IPS-NIHi7 (cell line): ENCODE results near the gene KATNBL1.
"Not testable (repeated sequence)": the region's sequence is repeated elsewhere in the genome, so short reads cannot be mapped to it uniquely, and the experiment has no call there.

Source experiments
- DNase-seq: peaks from one replicate; pipeline ENCODE4 v3.0.0; 2012; ENCODE audit warnings: mixed read lengths; ENCODE audit errors: extremely low spot score

KATNBL1 gene

GRCh38 chr15:34203305-34203704 lies 6.6 kb downstream of the KATNBL1 start:
- no peak for DNase-seq

- not testable (repeated sequence) for DNase-seq
Measured at GRCh38 chr15:34193272-34193671, 16.6 kb downstream of the KATNBL1 start.

DNA sequence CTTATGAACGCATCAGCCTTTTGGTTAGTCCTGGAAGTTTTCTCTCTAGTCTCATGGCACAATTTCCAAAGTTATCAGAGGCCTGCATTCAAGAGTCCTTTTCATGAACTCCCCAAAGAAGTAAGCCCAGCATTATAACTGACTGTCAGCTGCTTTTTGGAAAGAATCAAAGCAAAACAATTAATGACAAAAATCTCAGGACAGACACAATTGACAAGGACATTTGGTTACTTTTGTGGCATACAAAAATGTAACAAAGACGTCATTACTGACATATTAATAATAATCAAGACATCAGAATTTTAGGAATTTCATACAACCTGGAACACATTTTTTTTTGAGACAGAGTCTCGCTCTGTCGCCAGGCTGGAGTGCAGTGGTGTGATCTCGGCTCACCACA lies 21.2 kb downstream of the KATNBL1 start:
- no peak for DNase-seq

GRCh38 chr15:34185666-34186065 lies 24.2 kb downstream of the KATNBL1 start:
- DNase-seq: no peak

DNA sequence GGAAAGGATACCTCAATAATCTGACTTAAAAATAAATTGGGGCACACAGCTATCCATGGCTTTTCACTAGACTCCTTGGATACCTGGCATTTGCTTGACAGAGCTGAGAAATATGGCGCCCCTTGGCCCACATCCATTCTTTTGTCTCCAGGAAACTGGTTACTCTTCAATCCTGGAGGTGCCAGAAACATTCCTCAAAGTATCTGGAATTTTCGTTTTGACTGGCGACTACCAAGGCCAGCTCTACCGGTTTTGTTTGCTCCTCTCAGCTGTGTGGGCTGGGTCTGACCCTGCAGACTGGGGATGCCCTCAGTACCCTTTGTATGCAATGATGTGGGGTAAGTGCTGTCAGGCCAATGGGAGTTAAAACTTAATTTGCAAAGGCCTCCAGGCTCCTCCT lies 27.0 kb downstream of the KATNBL1 start:
- peak; percentile 51 for DNase-seq

DNA sequence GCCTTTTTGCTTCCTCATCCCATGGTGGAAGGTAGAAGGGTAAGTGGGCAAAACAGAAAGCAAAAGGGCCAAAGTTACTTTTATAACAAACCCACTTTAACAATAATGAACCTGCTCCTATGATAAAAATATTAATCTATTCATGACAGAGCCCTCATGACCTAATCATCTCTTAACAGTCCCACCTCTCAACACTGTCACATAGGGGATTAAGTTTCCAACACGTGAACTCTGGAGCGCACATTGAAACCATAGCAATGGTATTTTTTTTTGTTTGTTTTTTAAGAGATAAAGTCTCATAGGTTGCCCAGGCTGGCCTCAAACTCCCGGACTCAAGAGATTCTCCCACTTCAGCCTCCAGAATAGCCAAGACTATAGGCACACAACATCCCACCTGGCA lies 30.7 kb downstream of the KATNBL1 start:
- no peak for DNase-seq

- DNase-seq: not testable (repeated sequence)
Measured at GRCh38 chr15:34165987-34166573, 43.8 kb downstream of the KATNBL1 start.

DNA sequence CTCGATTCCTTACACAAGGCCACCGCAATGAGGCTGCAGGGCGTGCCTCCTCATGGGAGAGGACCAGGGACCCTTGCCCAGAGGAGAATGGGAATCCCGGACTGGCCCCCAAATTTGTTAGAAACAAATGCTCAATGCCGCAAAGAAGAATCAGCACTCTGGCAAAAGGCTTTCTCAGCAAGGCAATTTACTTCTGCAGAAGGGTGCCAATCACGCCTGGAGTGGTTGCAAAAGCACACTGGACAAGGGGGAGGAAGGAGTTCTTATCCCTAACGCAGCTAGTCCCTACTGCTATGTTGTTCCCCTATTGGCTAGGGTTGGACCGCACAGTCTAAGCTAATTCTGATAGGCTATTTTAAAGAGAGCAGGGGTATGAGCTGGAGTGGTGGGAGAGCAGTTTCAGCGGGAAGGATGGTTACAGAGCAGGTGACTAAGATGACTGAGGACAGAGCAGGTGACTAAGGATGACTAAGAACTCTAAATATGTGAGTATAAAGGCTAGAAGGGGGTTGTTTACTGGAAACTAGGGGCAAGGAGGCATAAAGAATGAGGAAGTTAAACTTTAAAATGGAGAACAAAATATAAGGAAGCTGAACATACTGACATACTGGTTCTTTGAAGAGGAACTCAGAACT lies 48.5 kb downstream of the KATNBL1 start:
- DNase-seq: no peak

DNA sequence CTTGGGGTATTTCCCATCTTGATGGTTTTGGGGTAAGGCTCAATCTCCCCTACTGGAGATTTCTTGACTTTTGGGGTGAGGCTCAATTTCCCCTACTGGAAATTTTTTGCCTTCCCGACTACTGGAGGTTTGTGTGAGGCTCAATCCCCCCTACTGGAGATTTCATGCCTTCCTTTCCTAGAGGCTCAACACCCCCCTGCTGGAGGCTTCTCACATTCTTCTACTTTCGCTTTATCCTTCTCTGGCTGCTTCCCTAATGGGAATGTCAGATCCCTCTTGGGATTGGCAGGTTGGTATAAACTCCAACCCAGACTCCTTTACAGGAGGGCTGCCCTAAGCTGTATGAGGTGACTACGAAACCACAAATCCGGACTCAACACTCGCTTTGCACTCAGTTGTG lies 49.2 kb downstream of the KATNBL1 start:
- peak; percentile 18 for DNase-seq

DNA sequence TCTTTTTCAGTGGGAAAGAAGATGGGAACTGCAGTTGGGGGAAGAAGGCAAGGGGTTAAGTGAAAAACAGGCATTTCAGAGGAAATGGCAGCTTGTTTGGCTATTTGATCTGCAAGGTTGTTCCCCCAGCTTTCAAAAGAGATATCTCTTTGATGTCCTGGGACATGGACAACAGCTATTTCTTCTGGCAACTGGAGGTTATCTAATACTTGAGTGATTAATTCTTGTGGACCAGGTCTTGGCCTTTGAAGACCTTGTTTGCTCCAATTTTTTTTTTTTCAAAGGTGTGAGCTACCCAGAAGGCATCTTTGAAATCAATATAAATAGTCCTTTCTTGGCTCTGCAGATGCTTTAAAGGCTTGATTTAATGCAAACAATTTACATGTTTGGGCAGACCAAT lies 51.5 kb downstream of the KATNBL1 start:
- DNase-seq: no peak

- DNase-seq: no peak
Measured at GRCh38 chr15:34155859-34156258, 54.0 kb downstream of the KATNBL1 start.

DNA sequence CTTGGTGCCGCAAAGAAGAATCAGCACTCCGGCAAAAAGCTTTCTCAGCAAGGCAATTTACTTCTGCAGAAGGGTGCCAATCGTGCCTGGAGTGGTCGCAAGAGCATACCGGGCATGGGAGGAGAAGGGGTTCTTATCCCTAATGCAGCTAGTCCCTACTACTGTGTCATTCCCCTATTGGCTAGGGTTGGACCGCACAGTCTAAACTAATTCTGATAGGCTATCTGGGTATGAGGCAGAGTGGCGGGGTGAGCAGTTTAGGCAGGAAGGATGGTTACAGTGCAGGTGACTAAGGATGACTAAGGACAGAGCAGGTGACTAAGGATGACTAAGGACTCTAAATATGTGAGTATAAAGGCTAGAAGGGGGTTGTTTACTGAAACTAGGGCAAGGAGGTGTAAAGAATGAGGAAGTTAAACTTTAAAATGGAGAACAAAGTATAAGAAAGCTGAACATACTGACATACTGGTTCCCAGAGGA lies 55.1 kb downstream of the KATNBL1 start:
- no peak for DNase-seq

GRCh38 chr15:34147371-34148140 lies 62.3 kb downstream of the KATNBL1 start:
- DNase-seq: no peak

DNA sequence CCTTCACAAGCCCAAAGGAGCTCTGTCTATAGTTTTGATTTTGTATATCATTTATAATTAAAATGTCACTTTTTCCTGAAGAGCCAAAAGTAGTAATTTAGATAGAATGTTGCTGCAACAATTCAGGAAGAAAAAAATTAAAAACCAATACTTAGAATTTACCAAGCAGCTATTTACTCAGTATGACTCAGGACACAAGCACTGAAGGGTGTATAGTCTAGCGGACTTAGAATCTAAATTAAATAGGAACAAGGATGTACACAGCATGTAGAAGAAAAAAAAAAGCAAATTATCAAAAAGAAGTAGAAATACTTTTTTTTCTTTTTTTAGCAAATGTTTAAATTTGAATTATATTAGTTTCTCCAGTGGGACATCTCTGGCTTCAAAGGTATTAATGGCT lies 76.4 kb downstream of the KATNBL1 start:
- no peak for DNase-seq

GRCh38 chr15:34132881-34133280 lies 77.0 kb downstream of the KATNBL1 start:
- no peak for DNase-seq

DNA sequence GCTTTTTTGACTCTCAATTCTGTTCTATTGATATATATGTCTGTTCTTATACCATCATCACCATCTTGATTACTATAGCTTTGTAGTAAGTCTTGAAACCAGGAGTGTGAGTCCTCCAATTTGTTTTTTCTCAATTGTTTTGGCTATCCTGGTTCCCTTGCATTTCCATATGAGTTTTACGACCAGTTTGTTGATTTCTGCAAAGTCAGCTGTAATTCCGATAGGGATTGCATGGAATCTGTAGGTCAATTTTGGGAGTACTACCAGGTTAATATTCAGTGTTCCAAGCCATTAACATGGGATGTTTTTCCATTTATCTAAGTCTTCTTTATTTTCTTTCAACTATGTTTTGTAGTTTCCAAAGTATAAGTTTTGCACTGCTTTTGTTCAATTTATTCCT lies 81.0 kb downstream of the KATNBL1 start:
- DNase-seq: no peak

GRCh38 chr15:34126522-34126921 lies 83.4 kb downstream of the KATNBL1 start:
- DNase-seq: peak; percentile 36

DNA sequence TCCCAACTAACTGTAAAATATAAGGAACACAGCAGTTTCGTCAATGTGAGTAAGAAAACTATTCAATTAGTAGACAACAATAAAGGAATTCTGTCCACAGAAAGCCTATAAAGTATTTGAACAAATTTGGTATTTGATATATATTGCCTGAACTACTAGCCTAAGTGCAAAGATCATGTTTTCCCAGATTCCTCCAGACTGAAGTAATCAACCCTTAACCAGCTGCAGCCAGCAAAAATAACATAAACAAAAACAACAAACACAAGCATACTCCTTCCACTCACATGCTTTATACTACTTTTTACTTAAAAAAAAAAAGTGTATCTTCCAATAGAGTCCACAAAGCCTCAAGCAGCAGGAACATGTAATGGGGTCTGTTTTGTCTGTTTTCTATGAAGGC lies 84.0 kb downstream of the KATNBL1 start:
- DNase-seq: no peak

GRCh38 chr15:34124651-34125050 lies 85.2 kb downstream of the KATNBL1 start:
- no peak for DNase-seq

DNA sequence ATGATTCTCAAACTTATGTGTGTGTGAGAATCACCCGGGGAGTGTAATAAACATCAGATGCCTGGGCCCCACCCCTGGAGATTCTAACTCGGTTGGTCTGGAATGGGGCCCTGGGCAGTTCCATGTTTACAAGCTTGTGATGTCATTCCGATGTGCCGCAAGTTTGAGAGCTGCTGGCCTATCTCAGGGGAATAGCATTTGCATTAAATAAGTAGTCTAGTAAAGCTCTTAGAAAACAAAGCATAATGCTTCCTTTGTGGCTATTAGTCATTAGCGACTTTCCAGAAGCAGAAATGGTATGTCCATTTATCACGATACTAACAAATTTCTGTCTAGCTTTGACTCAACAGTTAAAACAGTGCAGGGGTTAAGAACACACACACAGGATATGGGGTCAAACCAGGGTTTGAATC lies 87.1 kb downstream of the KATNBL1 start:
- no peak for DNase-seq

DNA sequence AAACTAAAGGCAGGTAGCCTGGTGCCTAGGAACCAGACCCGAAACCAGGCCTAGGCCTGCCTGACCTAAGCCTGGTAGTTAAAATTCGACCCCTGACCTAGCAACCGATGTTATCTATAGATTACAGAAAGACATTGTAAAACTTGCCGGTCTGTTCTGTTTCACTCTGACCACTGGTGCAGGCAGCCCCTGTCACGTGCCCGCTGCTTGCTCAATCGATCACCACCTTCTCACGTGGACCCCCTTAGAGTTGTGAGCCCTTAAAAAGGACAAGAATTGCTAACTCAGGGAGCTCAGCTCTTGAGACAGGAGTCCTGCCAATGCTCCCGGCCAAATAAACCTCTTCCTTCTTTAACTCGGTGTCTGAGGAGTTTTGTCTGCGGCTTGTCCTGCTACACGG lies 88.1 kb downstream of the KATNBL1 start:
- not testable (repeated sequence) for DNase-seq

DNA sequence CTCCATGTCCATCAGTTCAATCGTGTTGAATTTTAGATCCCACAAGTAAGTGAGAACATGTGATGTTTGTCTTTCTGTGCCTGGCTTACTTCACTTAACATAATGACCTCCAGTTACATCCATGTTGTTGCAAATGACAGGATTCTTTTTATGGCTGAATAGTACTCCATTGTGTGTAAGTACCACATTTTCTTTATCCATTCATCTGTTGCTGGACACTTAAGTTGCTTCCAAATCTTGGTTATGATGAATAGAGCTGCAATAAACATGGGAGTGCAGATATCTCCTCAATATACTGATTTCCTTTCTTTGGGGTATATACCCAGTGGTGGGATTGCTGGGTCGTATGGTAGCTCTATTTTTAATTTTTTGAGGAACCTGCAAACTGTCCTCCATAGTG lies 89.5 kb downstream of the KATNBL1 start:
- DNase-seq: not testable (repeated sequence)

DNA sequence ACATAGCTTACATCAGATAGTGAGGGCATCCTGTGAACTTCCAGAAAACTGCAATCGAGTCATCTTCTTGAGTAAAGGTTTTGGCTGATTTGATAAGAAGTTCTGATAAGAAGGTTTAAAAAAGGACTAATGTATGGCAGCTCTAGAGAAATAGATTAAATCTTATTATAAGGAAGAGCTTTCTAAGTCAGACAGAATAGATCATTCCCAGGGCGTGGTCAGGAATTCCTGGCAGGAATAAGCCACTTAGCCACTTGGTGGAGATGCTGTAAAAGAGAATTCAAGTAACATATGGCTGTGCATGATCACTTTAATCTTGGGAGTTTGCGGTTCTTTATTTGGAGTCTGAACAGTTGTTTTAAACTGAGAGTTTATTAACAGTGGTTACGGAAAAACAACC lies 90.6 kb downstream of the KATNBL1 start:
- no peak for DNase-seq
